SK-N-SH treated with all-trans-retinoic acid at 6 μM for 48 hours (cell line): Measurements from ENCODE around the gene EGLN1.
A peak's percentile ranks its signal among the peaks of the same experiment; 100 is the strongest.

Source experiments
- ATAC-seq: fragments of 200-7000 bp; cut with Tn5 transposase; 3 replicates; pipeline ENCODE4 v1.9.1; 2020; ENCODE audit warnings: mild to moderate bottlenecking, moderate library complexity
- BACH2 ChIP-seq: fragments of 250-450 bp; sonication (Bioruptor Pico); IDR thresholded peaks from 2 replicates; pipeline ENCODE4 v1.9.0; 2021; ENCODE audit warnings: mild to moderate bottlenecking, borderline replicate concordance
- CSDC2 ChIP-seq: fragments of 250-450 bp; sonication (Bioruptor Pico); IDR thresholded peaks from 2 replicates; pipeline ENCODE4 v1.5.0; 2020; ENCODE audit warnings: mild to moderate bottlenecking, moderate library complexity
- ESRRG ChIP-seq: fragments of 250-450 bp; sonication (Bioruptor Pico); IDR thresholded peaks from 2 replicates; pipeline ENCODE4 v1.6.1; 2021; ENCODE audit warnings: mild to moderate bottlenecking
- GLIS3 ChIP-seq: fragments of 250-450 bp; sonication (Bioruptor Pico); IDR thresholded peaks from 2 replicates; pipeline ENCODE4 v1.5.0; 2020; ENCODE audit warnings: mild to moderate bottlenecking, moderate library complexity
- ISL1 ChIP-seq: fragments of 250-450 bp; sonication (Bioruptor Pico); IDR thresholded peaks from 2 replicates; pipeline ENCODE4 v2.1.2; 2022; ENCODE audit warnings: mild to moderate bottlenecking, moderate library complexity
- OSR1 ChIP-seq: fragments of 250-450 bp; sonication (Bioruptor Pico); IDR thresholded peaks from 2 replicates; pipeline ENCODE4 v1.8.0; 2022; ENCODE audit warnings: moderate library complexity, mild to moderate bottlenecking, inconsistent platforms
- PPARA ChIP-seq: fragments of 250-450 bp; sonication (Bioruptor Pico); IDR thresholded peaks from 2 replicates; pipeline ENCODE4 v1.5.0; 2020; ENCODE audit warnings: mild to moderate bottlenecking, borderline replicate concordance
- RARB ChIP-seq: fragments of 250-450 bp; sonication (Bioruptor Pico); IDR thresholded peaks from 2 replicates; pipeline ENCODE4 v1.8.0; 2021; ENCODE audit warnings: mild to moderate bottlenecking, moderate library complexity
- TOX ChIP-seq: fragments of 250-450 bp; sonication (Bioruptor Pico); IDR thresholded peaks from 2 replicates; pipeline ENCODE4 v1.8.0; 2021; ENCODE audit warnings: mild to moderate bottlenecking, moderate library complexity, borderline replicate concordance
- ZC3H10 ChIP-seq: fragments of 250-450 bp; sonication (Bioruptor Pico); IDR thresholded peaks from 2 replicates; pipeline ENCODE4 v1.5.1; 2021; ENCODE audit warnings: mild to moderate bottlenecking, moderate library complexity
- ZFP3 ChIP-seq: fragments of 250-450 bp; sonication (Bioruptor Pico); IDR thresholded peaks from 2 replicates; pipeline ENCODE4 v1.5.0; 2020; ENCODE audit warnings: mild to moderate bottlenecking, moderate library complexity
- ZNF565 ChIP-seq: fragments of 450-650 bp; formaldehyde crosslinking; conservative IDR thresholded peaks from 2 replicates; pipeline ENCODE4 v1.5.0; 2020; ENCODE audit warnings: low read depth, mild to moderate bottlenecking, moderate library complexity
- ZNF70 ChIP-seq: fragments of 450-650 bp; formaldehyde crosslinking; IDR thresholded peaks from 2 replicates; pipeline ENCODE4 v1.5.0; 2020; ENCODE audit warnings: mild to moderate bottlenecking, moderate library complexity
- TF ChIP-seq, protein P1 (sequence below): fragments of 250-450 bp; sonication (Bioruptor Pico); IDR thresholded peaks from 2 replicates; pipeline ENCODE4 v1.5.1; 2021; ENCODE audit warnings: mild to moderate bottlenecking, moderate library complexity
- TF ChIP-seq, protein P2 (sequence below): fragments of 250-450 bp; sonication (Bioruptor Pico); IDR thresholded peaks from 2 replicates; pipeline ENCODE4 v1.5.0; 2020; ENCODE audit warnings: mild to moderate bottlenecking, moderate library complexity
- TF ChIP-seq, protein P3 (sequence below): fragments of 250-450 bp; sonication (Bioruptor Pico); IDR thresholded peaks from 2 replicates; pipeline ENCODE4 v1.8.0; 2020; ENCODE audit warnings: mild to moderate bottlenecking, moderate library complexity, borderline replicate concordance
- TF ChIP-seq, protein P4 (sequence below): fragments of 250-450 bp; sonication (Bioruptor Pico); IDR thresholded peaks from 2 replicates; pipeline ENCODE4 v1.8.0; 2021; ENCODE audit warnings: low read depth, mild to moderate bottlenecking, moderate library complexity, borderline replicate concordance
- TF ChIP-seq, protein P5 (sequence below): fragments of 250-450 bp; sonication (Bioruptor Pico); IDR thresholded peaks from 2 replicates; pipeline ENCODE4 v1.5.1; 2020; ENCODE audit warnings: low read depth, mild to moderate bottlenecking, moderate library complexity

Gene EGLN1

DNA sequence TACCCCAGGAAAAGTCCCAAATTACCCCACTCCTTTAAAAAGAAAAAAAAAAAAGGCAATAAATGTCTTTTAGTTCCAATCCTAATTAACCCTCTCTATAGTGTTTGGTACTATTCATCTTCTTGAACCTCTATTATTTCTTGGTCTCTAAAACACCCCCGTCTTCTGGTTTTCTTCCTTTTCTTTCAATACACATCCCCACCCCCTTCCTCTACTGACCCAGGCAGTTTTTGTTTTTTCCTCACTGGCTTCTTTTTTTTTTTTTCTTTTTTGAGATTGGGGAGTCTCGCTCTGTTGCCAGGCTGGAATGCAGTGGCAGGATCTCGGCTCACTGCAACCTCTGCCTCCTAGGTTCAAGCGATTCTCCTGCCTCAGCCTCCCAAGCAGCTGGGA is 26.1 kb downstream of the EGLN1 start:
- peak; percentile 33; the same call in 2 of the 3 replicates for ATAC-seq
- TF ChIP-seq CSDC2 (CRISPR knock-in tag) (no peak), ESRRG (CRISPR knock-in tag) (no peak)
- TF ChIP-seq, protein P1, sequence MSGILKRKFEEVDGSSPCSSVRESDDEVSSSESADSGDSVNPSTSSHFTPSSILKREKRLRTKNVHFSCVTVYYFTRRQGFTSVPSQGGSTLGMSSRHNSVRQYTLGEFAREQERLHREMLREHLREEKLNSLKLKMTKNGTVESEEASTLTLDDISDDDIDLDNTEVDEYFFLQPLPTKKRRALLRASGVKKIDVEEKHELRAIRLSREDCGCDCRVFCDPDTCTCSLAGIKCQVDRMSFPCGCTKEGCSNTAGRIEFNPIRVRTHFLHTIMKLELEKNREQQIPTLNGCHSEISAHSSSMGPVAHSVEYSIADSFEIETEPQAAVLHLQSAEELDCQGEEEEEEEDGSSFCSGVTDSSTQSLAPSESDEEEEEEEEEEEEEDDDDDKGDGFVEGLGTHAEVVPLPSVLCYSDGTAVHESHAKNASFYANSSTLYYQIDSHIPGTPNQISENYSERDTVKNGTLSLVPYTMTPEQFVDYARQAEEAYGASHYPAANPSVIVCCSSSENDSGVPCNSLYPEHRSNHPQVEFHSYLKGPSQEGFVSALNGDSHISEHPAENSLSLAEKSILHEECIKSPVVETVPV (CRISPR knock-in tag), result no peak
- TF ChIP-seq, protein P2, sequence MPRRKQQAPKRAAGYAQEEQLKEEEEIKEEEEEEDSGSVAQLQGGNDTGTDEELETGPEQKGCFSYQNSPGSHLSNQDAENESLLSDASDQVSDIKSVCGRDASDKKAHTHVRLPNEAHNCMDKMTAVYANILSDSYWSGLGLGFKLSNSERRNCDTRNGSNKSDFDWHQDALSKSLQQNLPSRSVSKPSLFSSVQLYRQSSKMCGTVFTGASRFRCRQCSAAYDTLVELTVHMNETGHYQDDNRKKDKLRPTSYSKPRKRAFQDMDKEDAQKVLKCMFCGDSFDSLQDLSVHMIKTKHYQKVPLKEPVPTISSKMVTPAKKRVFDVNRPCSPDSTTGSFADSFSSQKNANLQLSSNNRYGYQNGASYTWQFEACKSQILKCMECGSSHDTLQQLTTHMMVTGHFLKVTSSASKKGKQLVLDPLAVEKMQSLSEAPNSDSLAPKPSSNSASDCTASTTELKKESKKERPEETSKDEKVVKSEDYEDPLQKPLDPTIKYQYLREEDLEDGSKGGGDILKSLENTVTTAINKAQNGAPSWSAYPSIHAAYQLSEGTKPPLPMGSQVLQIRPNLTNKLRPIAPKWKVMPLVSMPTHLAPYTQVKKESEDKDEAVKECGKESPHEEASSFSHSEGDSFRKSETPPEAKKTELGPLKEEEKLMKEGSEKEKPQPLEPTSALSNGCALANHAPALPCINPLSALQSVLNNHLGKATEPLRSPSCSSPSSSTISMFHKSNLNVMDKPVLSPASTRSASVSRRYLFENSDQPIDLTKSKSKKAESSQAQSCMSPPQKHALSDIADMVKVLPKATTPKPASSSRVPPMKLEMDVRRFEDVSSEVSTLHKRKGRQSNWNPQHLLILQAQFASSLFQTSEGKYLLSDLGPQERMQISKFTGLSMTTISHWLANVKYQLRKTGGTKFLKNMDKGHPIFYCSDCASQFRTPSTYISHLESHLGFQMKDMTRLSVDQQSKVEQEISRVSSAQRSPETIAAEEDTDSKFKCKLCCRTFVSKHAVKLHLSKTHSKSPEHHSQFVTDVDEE (CRISPR knock-in tag), result no peak

DNA sequence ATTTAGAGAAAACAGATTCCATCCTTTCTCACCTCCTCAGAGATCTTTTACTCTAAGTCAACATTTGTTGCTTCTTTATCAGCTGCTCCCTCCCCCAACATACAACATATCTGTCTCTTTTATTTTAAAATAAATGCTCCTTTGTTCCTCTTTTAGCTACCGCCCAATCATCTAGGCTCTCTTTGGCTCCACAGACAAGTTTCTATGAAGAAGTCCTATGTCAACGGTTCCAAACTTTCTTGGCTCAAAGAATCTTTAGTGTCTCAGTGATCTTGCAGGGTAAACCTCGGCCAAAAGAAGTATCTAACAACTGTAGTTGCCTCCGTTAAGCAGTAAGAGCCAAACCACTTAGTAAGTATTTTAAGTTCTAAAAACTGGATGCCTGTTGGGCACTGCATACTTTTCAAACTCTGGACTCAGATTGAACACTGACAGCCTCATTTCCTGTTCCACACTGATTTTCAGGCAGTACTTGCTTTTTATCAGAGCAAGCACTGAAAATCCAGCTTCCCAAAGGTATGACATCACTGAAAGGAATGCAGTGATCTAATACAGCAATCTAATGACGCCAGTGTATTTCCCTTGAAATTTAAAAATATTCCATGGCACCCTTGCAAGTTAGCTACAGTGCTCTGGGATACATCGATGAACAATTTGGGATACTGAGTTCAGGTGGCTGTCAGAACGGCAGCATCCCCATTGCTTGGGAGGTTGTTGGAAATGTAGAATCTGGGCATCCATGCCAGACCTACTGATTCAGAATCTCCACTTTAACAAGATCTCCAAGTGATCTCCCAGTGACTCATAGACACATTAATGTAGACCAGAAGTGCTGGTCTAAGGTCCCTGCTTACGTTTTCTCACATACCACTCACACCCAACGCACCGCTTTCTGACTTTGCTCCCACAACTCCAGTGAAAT is 26.8 kb downstream of the EGLN1 start:
- peak; percentile 88 for ATAC-seq
- TF ChIP-seq OSR1 (CRISPR knock-in tag), result no peak
- peak; percentile 83; the same call in 1 of the 2 replicates for TF ChIP-seq TOX (CRISPR knock-in tag)
- 0 out of 2 replicates have a peak, but pooled peaks have one; percentile 13 for TF ChIP-seq RARB (CRISPR knock-in tag)
- TF ChIP-seq, protein P3, sequence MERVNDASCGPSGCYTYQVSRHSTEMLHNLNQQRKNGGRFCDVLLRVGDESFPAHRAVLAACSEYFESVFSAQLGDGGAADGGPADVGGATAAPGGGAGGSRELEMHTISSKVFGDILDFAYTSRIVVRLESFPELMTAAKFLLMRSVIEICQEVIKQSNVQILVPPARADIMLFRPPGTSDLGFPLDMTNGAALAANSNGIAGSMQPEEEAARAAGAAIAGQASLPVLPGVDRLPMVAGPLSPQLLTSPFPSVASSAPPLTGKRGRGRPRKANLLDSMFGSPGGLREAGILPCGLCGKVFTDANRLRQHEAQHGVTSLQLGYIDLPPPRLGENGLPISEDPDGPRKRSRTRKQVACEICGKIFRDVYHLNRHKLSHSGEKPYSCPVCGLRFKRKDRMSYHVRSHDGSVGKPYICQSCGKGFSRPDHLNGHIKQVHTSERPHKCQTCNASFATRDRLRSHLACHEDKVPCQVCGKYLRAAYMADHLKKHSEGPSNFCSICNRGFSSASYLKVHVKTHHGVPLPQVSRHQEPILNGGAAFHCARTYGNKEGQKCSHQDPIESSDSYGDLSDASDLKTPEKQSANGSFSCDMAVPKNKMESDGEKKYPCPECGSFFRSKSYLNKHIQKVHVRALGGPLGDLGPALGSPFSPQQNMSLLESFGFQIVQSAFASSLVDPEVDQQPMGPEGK (CRISPR knock-in tag), result peak; percentile 51; the same call in 1 of the 2 replicates
- TF ChIP-seq, protein P4, sequence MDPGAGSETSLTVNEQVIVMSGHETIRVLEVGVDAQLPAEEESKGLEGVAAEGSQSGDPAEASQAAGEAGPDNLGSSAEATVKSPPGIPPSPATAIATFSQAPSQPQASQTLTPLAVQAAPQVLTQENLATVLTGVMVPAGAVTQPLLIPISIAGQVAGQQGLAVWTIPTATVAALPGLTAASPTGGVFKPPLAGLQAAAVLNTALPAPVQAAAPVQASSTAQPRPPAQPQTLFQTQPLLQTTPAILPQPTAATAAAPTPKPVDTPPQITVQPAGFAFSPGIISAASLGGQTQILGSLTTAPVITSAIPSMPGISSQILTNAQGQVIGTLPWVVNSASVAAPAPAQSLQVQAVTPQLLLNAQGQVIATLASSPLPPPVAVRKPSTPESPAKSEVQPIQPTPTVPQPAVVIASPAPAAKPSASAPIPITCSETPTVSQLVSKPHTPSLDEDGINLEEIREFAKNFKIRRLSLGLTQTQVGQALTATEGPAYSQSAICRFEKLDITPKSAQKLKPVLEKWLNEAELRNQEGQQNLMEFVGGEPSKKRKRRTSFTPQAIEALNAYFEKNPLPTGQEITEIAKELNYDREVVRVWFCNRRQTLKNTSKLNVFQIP (CRISPR knock-in tag), result peak; percentile 57; the same call in 1 of the 2 replicates
- no peak for TF ChIP-seq ZNF565 (CRISPR knock-in tag)
- peak; percentile 74 for TF ChIP-seq ISL1 (CRISPR knock-in tag)
- no peak for TF ChIP-seq ZNF70 (CRISPR knock-in tag)
- TF ChIP-seq BACH2 (CRISPR knock-in tag), result no peak
- TF ChIP-seq, protein P2 (CRISPR knock-in tag), result no peak
- no peak for TF ChIP-seq PPARA (CRISPR knock-in tag)
- TF ChIP-seq ZFP3 (CRISPR knock-in tag), result peak; percentile 41; the same call in 1 of the 2 replicates
- TF ChIP-seq GLIS3 (CRISPR knock-in tag), result no peak
- TF ChIP-seq, protein P5, sequence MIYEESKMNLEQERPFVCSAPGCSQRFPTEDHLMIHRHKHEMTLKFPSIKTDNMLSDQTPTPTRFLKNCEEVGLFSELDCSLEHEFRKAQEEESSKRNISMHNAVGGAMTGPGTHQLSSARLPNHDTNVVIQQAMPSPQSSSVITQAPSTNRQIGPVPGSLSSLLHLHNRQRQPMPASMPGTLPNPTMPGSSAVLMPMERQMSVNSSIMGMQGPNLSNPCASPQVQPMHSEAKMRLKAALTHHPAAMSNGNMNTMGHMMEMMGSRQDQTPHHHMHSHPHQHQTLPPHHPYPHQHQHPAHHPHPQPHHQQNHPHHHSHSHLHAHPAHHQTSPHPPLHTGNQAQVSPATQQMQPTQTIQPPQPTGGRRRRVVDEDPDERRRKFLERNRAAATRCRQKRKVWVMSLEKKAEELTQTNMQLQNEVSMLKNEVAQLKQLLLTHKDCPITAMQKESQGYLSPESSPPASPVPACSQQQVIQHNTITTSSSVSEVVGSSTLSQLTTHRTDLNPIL (CRISPR knock-in tag), result peak; percentile 95; the same call in 1 of the 2 replicates
- TF ChIP-seq ZC3H10, result peak; percentile 89
